WTC11 (cell line): ENCODE results near the gene FRRS1. TPM values are rescaled to one million over a fixed set of nuclear protein-coding genes. Genes with fewer than 3 reads are reported as not detected.

Experiments used
- ATAC-seq: fragments of 200-7000 bp; cut with Tn5 transposase; 2 replicates; pipeline ENCODE4 v1.10.0; 2021; ENCODE audit warnings: mild to moderate bottlenecking, moderate library complexity
- CTCF ChIA-PET: fragments of 300-600 bp; sonication (Branson Sonifier 250); formaldehyde crosslinking; loops from one replicate; lab custom pipeline; 2021; ENCODE audit warnings: antibody characterized with exemption; lab: Charles Lee
- POLR2A ChIA-PET: fragments of 350-600 bp; sonication (Branson Sonifier 250); formaldehyde crosslinking; loops from one replicate; lab custom pipeline; 2021; ENCODE audit warnings: antibody characterized with exemption; lab: Charles Lee
- DNase-seq: peaks from one replicate; pipeline ENCODE4 v3.0.0; 2021; ENCODE audit warnings: low spot score
- H3K27ac Mint-ChIP-seq: 2 replicates; pipeline ENCODE4 v1.8.0; 2021; ENCODE audit warnings: mixed read lengths
- H3K27me3 Mint-ChIP-seq: 2 replicates; pipeline ENCODE4 v1.8.0; 2021; ENCODE audit warnings: low read depth, mild to moderate bottlenecking, moderate library complexity, mixed read lengths
- H3K36me3 Mint-ChIP-seq: 2 replicates; pipeline ENCODE4 v1.8.0; 2021; ENCODE audit warnings: mixed read lengths
- H3K4me1 Mint-ChIP-seq: 2 replicates; pipeline ENCODE4 v1.8.0; 2022; ENCODE audit warnings: mixed read lengths
- H3K4me3 Mint-ChIP-seq: 2 replicates; pipeline ENCODE4 v1.8.0; 2021; ENCODE audit warnings: mild to moderate bottlenecking, moderate library complexity, mixed read lengths
- H3K9me3 Mint-ChIP-seq: 2 replicates; pipeline ENCODE4 v1.8.0; 2021; ENCODE audit warnings: mixed read lengths
- ATF1 ChIP-seq: sonication (generic); formaldehyde crosslinking; IDR thresholded peaks from 2 replicates; pipeline ENCODE4 v1.8.1; 2023; ENCODE audit warnings: mild to moderate bottlenecking, moderate library complexity, missing genetic modification reagents
- ATF2 ChIP-seq: sonication (generic); formaldehyde crosslinking; IDR thresholded peaks from 2 replicates; pipeline ENCODE4 v1.8.1; 2022; ENCODE audit warnings: low read depth, missing genetic modification reagents, borderline replicate concordance
- ATF3 ChIP-seq: sonication (generic); formaldehyde crosslinking; conservative IDR thresholded peaks from 2 replicates; pipeline ENCODE4 v1.8.1; 2022; ENCODE audit warnings: mild to moderate bottlenecking, missing genetic modification reagents
- CBFB ChIP-seq: sonication (generic); formaldehyde crosslinking; IDR thresholded peaks from 2 replicates; pipeline ENCODE4 v1.8.1; 2022; ENCODE audit warnings: mild to moderate bottlenecking, low read depth, missing genetic modification reagents
- E2F4 ChIP-seq: sonication (generic); formaldehyde crosslinking; IDR thresholded peaks from 2 replicates; pipeline ENCODE4 v1.8.1; 2022; ENCODE audit warnings: low read depth, mild to moderate bottlenecking, moderate library complexity, missing genetic modification reagents, borderline replicate concordance
- ELF4 ChIP-seq: sonication (generic); formaldehyde crosslinking; IDR thresholded peaks from 2 replicates; pipeline ENCODE4 v1.8.1; 2022; ENCODE audit warnings: low read depth, mild to moderate bottlenecking, moderate library complexity, missing genetic modification reagents
- EMX1 ChIP-seq: fragments of 250-450 bp; sonication (Bioruptor Pico); IDR thresholded peaks from 2 replicates; pipeline ENCODE4 v1.8.0; 2021; ENCODE audit warnings: mild to moderate bottlenecking
- ETV6 ChIP-seq: sonication (generic); formaldehyde crosslinking; IDR thresholded peaks from 2 replicates; pipeline ENCODE4 v1.8.1; 2022; ENCODE audit warnings: mild to moderate bottlenecking, missing genetic modification reagents
- GABPB1 ChIP-seq: sonication (generic); formaldehyde crosslinking; IDR thresholded peaks from 2 replicates; pipeline ENCODE4 v1.8.1; 2023; ENCODE audit warnings: mild to moderate bottlenecking, missing genetic modification reagents
- JUN ChIP-seq: sonication (generic); formaldehyde crosslinking; IDR thresholded peaks from 2 replicates; pipeline ENCODE4 v1.8.0; 2023; ENCODE audit warnings: mild to moderate bottlenecking, missing genetic modification reagents
- MXD4 ChIP-seq: fragments of 250-450 bp; sonication (Bioruptor Pico); IDR thresholded peaks from 2 replicates; pipeline ENCODE4 v1.8.0; 2021; ENCODE audit warnings: mild to moderate bottlenecking, moderate library complexity, borderline replicate concordance
- MYBL2 ChIP-seq: sonication (generic); formaldehyde crosslinking; IDR thresholded peaks from 2 replicates; pipeline ENCODE4 v1.8.1; 2023; ENCODE audit warnings: mild to moderate bottlenecking, moderate library complexity, missing genetic modification reagents
- NFE2L1 ChIP-seq: sonication (generic); formaldehyde crosslinking; IDR thresholded peaks from 2 replicates; pipeline ENCODE4 v1.8.1; 2023; ENCODE audit warnings: missing genetic modification reagents
- NR3C1 ChIP-seq: sonication (generic); formaldehyde crosslinking; conservative IDR thresholded peaks from 2 replicates; pipeline ENCODE4 v1.8.1; 2023; ENCODE audit warnings: low read depth, mild to moderate bottlenecking, missing genetic modification reagents
- OVOL2 ChIP-seq: fragments of 250-450 bp; sonication (Bioruptor Pico); IDR thresholded peaks from 2 replicates; pipeline ENCODE4 v1.9.0; 2021; ENCODE audit warnings: mild to moderate bottlenecking, borderline replicate concordance
- PRRX2 ChIP-seq: fragments of 250-450 bp; sonication (Bioruptor Pico); IDR thresholded peaks from 2 replicates; pipeline ENCODE4 v1.8.0; 2021; ENCODE audit warnings: mild to moderate bottlenecking
- SMAD3 ChIP-seq: sonication (generic); formaldehyde crosslinking; IDR thresholded peaks from 2 replicates; pipeline ENCODE4 v1.8.0; 2022; ENCODE audit warnings: missing genetic modification reagents, mild to moderate bottlenecking, borderline replicate concordance
- TP53 ChIP-seq: sonication (generic); formaldehyde crosslinking; IDR thresholded peaks from 2 replicates; pipeline ENCODE4 v1.8.1; 2023; ENCODE audit warnings: mild to moderate bottlenecking, missing genetic modification reagents
- ZMAT4 ChIP-seq: fragments of 250-450 bp; sonication (Bioruptor Pico); IDR thresholded peaks from 2 replicates; pipeline ENCODE4 v1.9.0; 2021; ENCODE audit warnings: mild to moderate bottlenecking
- ZNF425 ChIP-seq: fragments of 250-450 bp; sonication (Bioruptor Pico); conservative IDR thresholded peaks from 2 replicates; pipeline ENCODE4 v1.9.0; 2021; ENCODE audit warnings: mild to moderate bottlenecking
- ZNF512 ChIP-seq: sonication (generic); formaldehyde crosslinking; IDR thresholded peaks from 2 replicates; pipeline ENCODE4 v1.8.1; 2022; ENCODE audit warnings: missing genetic modification reagents, borderline replicate concordance
- total RNA-seq: library from RNA; stranded (reverse); gene quantifications from 3 replicates; pipeline ENCODE4 v1.2.3, GENCODE V29; 2021

FRRS1 gene
- total RNA-seq, 1 experiment from 2014 or later: 6.2 TPM

- Mint-ChIP-seq H3K4me3 (no peak overlapping the region), H3K4me1 (peaks cover 16% of the 10 kb centered on the region), H3K36me3 (no peaks in the 10 kb centered on the region), H3K9me3 (no peaks in the 10 kb centered on the region), H3K27ac (no peak overlapping the region), H3K27me3 (no peaks in the 10 kb centered on the region)
- CTCF ChIA-PET: no interaction called here
- POLR2A ChIA-PET: no interaction called here
- no peak for DNase-seq
- no peak for ATAC-seq
- no peak for TF ChIP-seq EMX1 (CRISPR knock-in tag)
- no peak for TF ChIP-seq ATF3 (CRISPR knock-in tag)
- no peak for TF ChIP-seq JUN
- TF ChIP-seq NFE2L1 (CRISPR knock-in tag): no peak
- no peak for TF ChIP-seq ATF1
- no peak for TF ChIP-seq MXD4 (CRISPR knock-in tag)
- TF ChIP-seq ELF4 (CRISPR knock-in tag): no peak
- TF ChIP-seq GABPB1: no peak
- no peak for TF ChIP-seq MYBL2 (CRISPR knock-in tag)
- TF ChIP-seq ZMAT4 (CRISPR knock-in tag): no peak
- TF ChIP-seq SMAD3 (CRISPR knock-in tag): no peak
- TF ChIP-seq PRRX2 (CRISPR knock-in tag): no peak
- TF ChIP-seq OVOL2 (CRISPR knock-in tag): no peak
- no peak for TF ChIP-seq NR3C1 (CRISPR knock-in tag)
- TF ChIP-seq ZNF512 (CRISPR knock-in tag): no peak
Measured at GRCh38 chr1:99675994-99676393, 90.4 kb downstream of the FRRS1 start.

GRCh38 chr1:99675292-99675691, 91.1 kb downstream of the FRRS1 start:
- Mint-ChIP-seq H3K36me3 (no peaks in the 10 kb centered on the region), H3K27ac (no peak overlapping the region), H3K4me1 (peaks cover 15% of the 10 kb centered on the region)
- no peak for DNase-seq
- no peak for TF ChIP-seq ATF2 (CRISPR knock-in tag)
- TF ChIP-seq, all 79 proteins: peak for 0
- ChIA-PET CTCF (no interaction called here), POLR2A (no interaction called here)
- Mint-ChIP-seq H3K27me3 (no peaks in the 10 kb centered on the region), H3K9me3 (no peaks in the 10 kb centered on the region), H3K4me3 (no peak overlapping the region)
- no peak for ATAC-seq

- Mint-ChIP-seq H3K4me3 (no peak overlapping the region), H3K4me1 (peaks cover 7% of the 10 kb centered on the region), H3K27me3 (no peaks in the 10 kb centered on the region), H3K27ac (no peak overlapping the region), H3K36me3 (no peaks in the 10 kb centered on the region), H3K9me3 (no peaks in the 10 kb centered on the region)
- DNase-seq (no peak), ATAC-seq (no peak)
- POLR2A ChIA-PET: no interaction called here
- CTCF ChIA-PET: interaction anchor here (2.4 kb wide), 1 partner anchor 11 kb away, joined by 9 read pairs; no protein-coding TSS in a partner anchor
- TF ChIP-seq GABPB1: no peak
- TF ChIP-seq NR3C1 (CRISPR knock-in tag): no peak
- TF ChIP-seq CBFB (CRISPR knock-in tag): no peak
- no peak for TF ChIP-seq ATF1
- no peak for TF ChIP-seq E2F4 (CRISPR knock-in tag)
- TF ChIP-seq SMAD3 (CRISPR knock-in tag): no peak
- no peak for TF ChIP-seq ATF2 (CRISPR knock-in tag)
- TF ChIP-seq ETV6 (CRISPR knock-in tag): no peak
- TF ChIP-seq TP53 (CRISPR knock-in tag): no peak
- TF ChIP-seq OVOL2 (CRISPR knock-in tag): no peak
- TF ChIP-seq ZNF425 (CRISPR knock-in tag): no peak
Measured at GRCh38 chr1:99674115-99675064, 92.0 kb downstream of the FRRS1 start.
